SK-N-MC (cell line): ENCODE measurements around the gene AQP6.

Source experiments
- DNase-seq: peaks from one replicate; pipeline ENCODE4 v3.0.0-alpha.2; 2011; ENCODE audit warnings: low read depth, low spot score
- H3K27ac ChIP-seq: fragments of 200-600 bp; sonication (generic); 2 replicates; pipeline ENCODE4 v1.5.1; 2016; ENCODE audit warnings: mixed run types
- H3K36me3 ChIP-seq: fragments of 200-600 bp; sonication (generic); 2 replicates; pipeline ENCODE4 v1.6.1; 2017; ENCODE audit warnings: antibody characterized with exemption, low read length, mixed read lengths; ENCODE audit not compliant: insufficient read depth
- H3K4me3 ChIP-seq: fragments of 200-600 bp; sonication (generic); 2 replicates; pipeline ENCODE4 v1.5.1; 2016
- H3K9ac ChIP-seq: fragments of 200-600 bp; sonication (generic); 2 replicates; pipeline ENCODE4 v1.8.0; 2017; ENCODE audit warnings: mixed run types, mixed read lengths; ENCODE audit not compliant: insufficient read length
- H3K9me3 ChIP-seq: fragments of 200-600 bp; sonication (generic); 2 replicates; pipeline ENCODE4 v1.6.1; 2017; ENCODE audit warnings: low read depth, mild to moderate bottlenecking, antibody characterized with exemption, low read length, moderate library complexity, mixed read lengths
- EZH2 ChIP-seq: fragments of 200-600 bp; sonication (generic); IDR thresholded peaks from one replicate; pipeline ENCODE4 v1.6.1; 2017; ENCODE audit warnings: antibody characterized with exemption
- FOXP2 ChIP-seq: optimal IDR thresholded peaks from 2 replicates; pipeline ENCODE3; 2011; ENCODE audit warnings: mild to moderate bottlenecking, moderate library complexity; ENCODE audit not compliant: insufficient read depth; ENCODE audit errors: extremely low read length, control extremely low read depth
- POLR2AphosphoS5 ChIP-seq: IDR thresholded peaks from 2 replicates; pipeline ENCODE4 v1.6.1; 2012; ENCODE audit warnings: mild to moderate bottlenecking, low read depth, low read length, borderline replicate concordance

AQP6 gene

GRCh38 chr12:49972129-49972528 lies 618 bp upstream of the AQP6 start:
- H3K9ac ChIP-seq: no peak overlapping the region
- no peak overlapping the region for H3K27ac ChIP-seq
- no peak for DNase-seq
- H3K9me3 ChIP-seq: no peaks in the 10 kb centered on the region
- H3K4me3 ChIP-seq: no peak overlapping the region
- no peak for TF ChIP-seq POLR2AphosphoS5
- TF ChIP-seq FOXP2: no peak
- TF ChIP-seq EZH2: no peak
- no peaks in the 10 kb centered on the region for H3K36me3 ChIP-seq

- Histone ChIP-seq H3K27ac (no peak overlapping the region), H3K9me3 (no peaks in the 10 kb centered on the region), H3K4me3 (no peak overlapping the region), H3K9ac (no peak overlapping the region), H3K36me3 (no peaks in the 10 kb centered on the region)
- TF ChIP-seq EZH2: no peak
- TF ChIP-seq FOXP2: no peak
- no peak for TF ChIP-seq POLR2AphosphoS5
- DNase-seq: no peak
Measured at GRCh38 chr12:49973361-49973830, 649 bp downstream of the AQP6 start.

GRCh38 chr12:49974231-49974675 lies 1.5 kb downstream of the AQP6 start:
- Histone ChIP-seq H3K27ac (no peak overlapping the region), H3K9ac (no peak overlapping the region), H3K4me3 (no peak overlapping the region), H3K36me3 (no peaks in the 10 kb centered on the region), H3K9me3 (no peaks in the 10 kb centered on the region)
- TF ChIP-seq EZH2: no peak
- TF ChIP-seq POLR2AphosphoS5: no peak
- TF ChIP-seq FOXP2: no peak
- no peak for DNase-seq

- TF ChIP-seq FOXP2 (no peak), POLR2AphosphoS5 (no peak), EZH2 (no peak)
- Histone ChIP-seq H3K36me3 (no peaks in the 10 kb centered on the region), H3K4me3 (no peak overlapping the region), H3K9me3 (no peaks in the 10 kb centered on the region), H3K9ac (no peak overlapping the region), H3K27ac (no peak overlapping the region)
- no peak for DNase-seq
Measured at GRCh38 chr12:49974677-49975317, 2.0 kb downstream of the AQP6 start.

GRCh38 chr12:49975318-49975761 lies 2.6 kb downstream of the AQP6 start:
- Histone ChIP-seq H3K4me3 (no peak overlapping the region), H3K27ac (no peak overlapping the region), H3K9me3 (no peaks in the 10 kb centered on the region), H3K9ac (no peak overlapping the region), H3K36me3 (no peaks in the 10 kb centered on the region)
- no peak for TF ChIP-seq EZH2
- no peak for TF ChIP-seq FOXP2
- no peak for TF ChIP-seq POLR2AphosphoS5
- no peak for DNase-seq

GRCh38 chr12:49976557-49976956 lies 3.8 kb downstream of the AQP6 start:
- no peak for DNase-seq
- Histone ChIP-seq H3K9me3 (no peaks in the 10 kb centered on the region), H3K4me3 (no peak overlapping the region), H3K36me3 (no peaks in the 10 kb centered on the region), H3K27ac (no peak overlapping the region), H3K9ac (no peak overlapping the region)
- TF ChIP-seq POLR2AphosphoS5 (no peak), EZH2 (no peak), FOXP2 (no peak)

- no peaks in the 10 kb centered on the region for H3K36me3 ChIP-seq
Measured at GRCh38 chr12:49978125-49978524, 5.4 kb downstream of the AQP6 start.

GRCh38 chr12:49979016-49979586 lies 6.4 kb downstream of the AQP6 start:
- Histone ChIP-seq H3K9ac (no peak overlapping the region), H3K4me3 (no peak overlapping the region), H3K9me3 (no peaks in the 10 kb centered on the region), H3K36me3 (no peaks in the 10 kb centered on the region), H3K27ac (no peak overlapping the region)
- TF ChIP-seq POLR2AphosphoS5: no peak
- TF ChIP-seq FOXP2: no peak
- no peak for TF ChIP-seq EZH2
- no peak for DNase-seq

More at GRCh38 chr12:49978125-49978524, 5.4 kb downstream of the AQP6 start:
- Histone ChIP-seq H3K9ac (no peak overlapping the region), H3K4me3 (no peak overlapping the region), H3K9me3 (no peaks in the 10 kb centered on the region), H3K27ac (no peak overlapping the region)
- DNase-seq: no peak
- TF ChIP-seq POLR2AphosphoS5 (no peak), FOXP2 (no peak), EZH2 (no peak)
